GM23248 (cell line): ENCODE measurements around the gene SNX20.

Experiments
- EZH2 ChIP-seq: fragments of 200-600 bp; sonication (generic); IDR thresholded peaks from 2 replicates; pipeline ENCODE4 v1.6.1; 2018; ENCODE audit warnings: antibody characterized with exemption, mild to moderate bottlenecking; ENCODE audit not compliant: insufficient read depth, poor library complexity, severe bottlenecking
- EZH2phosphoT487 ChIP-seq: fragments of 200-600 bp; sonication (generic); IDR thresholded peaks from 2 replicates; pipeline ENCODE4 v1.6.1; 2018; ENCODE audit warnings: antibody characterized with exemption, moderate library complexity, mild to moderate bottlenecking, low read depth; ENCODE audit not compliant: insufficient read depth

DNA sequence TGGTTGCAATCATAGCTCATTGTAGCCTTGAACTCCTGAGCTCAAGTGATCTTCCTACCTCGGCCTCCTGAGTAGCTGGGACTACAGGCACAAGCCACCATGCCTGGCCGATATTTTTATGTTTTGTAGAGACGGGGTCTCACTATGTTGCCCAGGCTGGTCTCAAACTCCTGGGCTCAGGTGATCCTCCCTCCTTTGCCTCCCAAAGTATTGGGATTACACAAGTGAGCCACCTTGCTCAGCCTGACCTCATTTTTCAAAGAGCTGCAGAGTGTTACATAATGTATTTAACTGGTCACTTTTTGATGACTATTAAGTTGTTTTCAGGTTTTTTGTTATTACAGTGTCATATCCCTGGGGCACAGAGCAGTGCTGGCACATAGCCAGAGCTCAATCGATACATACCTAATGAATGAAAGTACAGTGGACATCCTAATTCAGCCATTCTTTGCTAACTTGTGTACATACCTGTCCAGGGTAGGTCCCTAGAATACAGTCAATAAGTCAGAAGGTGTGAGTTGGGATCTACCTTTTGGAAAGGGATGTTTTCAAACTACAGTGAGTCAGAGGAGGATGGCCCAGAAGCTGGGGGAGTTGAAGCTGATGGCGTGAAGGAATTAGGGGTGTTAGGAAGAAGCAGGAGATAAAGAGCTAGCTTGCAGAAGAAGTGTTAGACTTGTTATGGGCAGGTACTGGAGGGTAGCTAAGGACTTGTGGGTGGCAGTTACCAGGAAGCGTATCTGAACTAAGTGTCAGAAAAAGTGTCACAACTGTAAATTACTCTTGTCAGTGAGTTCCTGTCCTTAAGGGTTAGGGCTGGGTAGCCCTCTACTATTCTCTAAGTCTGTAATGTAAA lies 40.7 kb upstream of the SNX20 start:
- TF ChIP-seq EZH2, result no peak
- no peak for TF ChIP-seq EZH2phosphoT487
